ENCODE results near the gene BRF1. TPM values are rescaled to one million over a fixed set of nuclear protein-coding genes. Genes with fewer than 3 reads are reported as not detected.

BRF1 gene
- total RNA-seq, 4 donors from 2014 or later, result 22.2 to 37.9 (median 26.2) TPM

DNA sequence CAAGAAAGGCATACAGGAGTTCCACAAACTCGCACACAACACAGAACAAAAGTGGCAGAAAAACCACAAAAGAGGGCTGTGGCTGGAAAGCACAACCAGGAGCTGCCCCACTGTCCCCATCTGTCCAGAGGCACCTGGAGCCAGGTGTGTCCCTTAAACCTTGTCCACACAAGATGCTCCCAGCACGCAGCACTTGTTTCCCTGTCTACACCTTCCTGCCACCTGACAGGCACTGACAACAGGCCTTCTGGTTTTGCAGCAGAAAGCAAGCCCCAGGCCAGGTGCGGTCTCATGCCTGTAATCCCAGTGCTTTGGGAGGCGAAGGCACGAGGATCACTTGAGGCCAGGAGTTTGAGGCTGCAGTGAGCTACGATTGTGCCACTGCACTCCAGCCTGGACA lies 48.9 kb downstream of the BRF1 start:
- DNase-seq, result no peak
- 63 to 90% methylated on average over 3 of the region's 6 CpGs for WGBS, 2 donors
- H3K27ac ChIP-seq, result no peak overlapping the region
- peaks cover 16 to 30% (median 19%) of the 10 kb centered on the region in 3 donors for H3K4me1 ChIP-seq
- TF ChIP-seq POLR2A (IDR thresholded peaks at IDR 0.05), result no peak
- TF ChIP-seq, protein P1, sequence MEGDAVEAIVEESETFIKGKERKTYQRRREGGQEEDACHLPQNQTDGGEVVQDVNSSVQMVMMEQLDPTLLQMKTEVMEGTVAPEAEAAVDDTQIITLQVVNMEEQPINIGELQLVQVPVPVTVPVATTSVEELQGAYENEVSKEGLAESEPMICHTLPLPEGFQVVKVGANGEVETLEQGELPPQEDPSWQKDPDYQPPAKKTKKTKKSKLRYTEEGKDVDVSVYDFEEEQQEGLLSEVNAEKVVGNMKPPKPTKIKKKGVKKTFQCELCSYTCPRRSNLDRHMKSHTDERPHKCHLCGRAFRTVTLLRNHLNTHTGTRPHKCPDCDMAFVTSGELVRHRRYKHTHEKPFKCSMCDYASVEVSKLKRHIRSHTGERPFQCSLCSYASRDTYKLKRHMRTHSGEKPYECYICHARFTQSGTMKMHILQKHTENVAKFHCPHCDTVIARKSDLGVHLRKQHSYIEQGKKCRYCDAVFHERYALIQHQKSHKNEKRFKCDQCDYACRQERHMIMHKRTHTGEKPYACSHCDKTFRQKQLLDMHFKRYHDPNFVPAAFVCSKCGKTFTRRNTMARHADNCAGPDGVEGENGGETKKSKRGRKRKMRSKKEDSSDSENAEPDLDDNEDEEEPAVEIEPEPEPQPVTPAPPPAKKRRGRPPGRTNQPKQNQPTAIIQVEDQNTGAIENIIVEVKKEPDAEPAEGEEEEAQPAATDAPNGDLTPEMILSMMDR (IDR thresholded peaks at IDR 0.05), result no peak
- no peak overlapping the region for H3K4me3 ChIP-seq
- no peaks in the 10 kb centered on the region for H3K27me3 ChIP-seq
- intact Hi-C loops (cut with DNase I), result no loop called here
- no peaks in the 10 kb centered on the region for H3K9me3 ChIP-seq
- H3K36me3 ChIP-seq, result peaks cover 5 to 78% (median 7%) of the 10 kb centered on the region in 3 donors

DNA sequence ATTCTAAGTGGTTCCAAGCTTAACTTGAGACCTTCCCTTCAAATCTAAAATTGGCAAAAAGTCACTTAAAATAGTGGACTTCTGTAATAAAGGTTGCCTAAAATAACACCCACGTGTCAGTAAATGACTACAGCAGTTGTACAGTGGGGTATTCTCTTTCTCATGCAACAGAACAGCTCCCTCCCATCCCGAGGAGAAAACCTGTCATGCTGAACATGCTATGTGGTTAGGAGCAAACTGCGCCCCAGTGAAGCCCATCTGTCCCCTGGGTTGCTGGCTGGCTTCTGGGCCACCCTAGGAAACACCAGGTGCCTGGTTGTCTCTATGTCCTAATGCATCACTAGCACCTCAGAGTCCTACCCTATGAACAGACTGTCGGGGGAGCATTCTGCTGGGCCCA lies 49.8 kb downstream of the BRF1 start:
- WGBS, 2 donors, result 65 to 83% methylated on average over 3 to 4 of the region's 4 CpGs
- Histone ChIP-seq H3K36me3 (peaks cover 5 to 74% (median 7%) of the 10 kb centered on the region in 3 donors), H3K4me1 (peaks cover 16 to 33% (median 19%) of the 10 kb centered on the region in 3 donors), H3K9me3 (no peaks in the 10 kb centered on the region), H3K27me3 (no peaks in the 10 kb centered on the region), H3K27ac (no peak overlapping the region), H3K4me3 (no peak overlapping the region)
- TF ChIP-seq, protein P1 (IDR thresholded peaks at IDR 0.05), result no peak
- TF ChIP-seq POLR2A (IDR thresholded peaks at IDR 0.05), result no peak
- no peak for DNase-seq
- intact Hi-C loops (cut with DNase I), result no loop called here

DNA sequence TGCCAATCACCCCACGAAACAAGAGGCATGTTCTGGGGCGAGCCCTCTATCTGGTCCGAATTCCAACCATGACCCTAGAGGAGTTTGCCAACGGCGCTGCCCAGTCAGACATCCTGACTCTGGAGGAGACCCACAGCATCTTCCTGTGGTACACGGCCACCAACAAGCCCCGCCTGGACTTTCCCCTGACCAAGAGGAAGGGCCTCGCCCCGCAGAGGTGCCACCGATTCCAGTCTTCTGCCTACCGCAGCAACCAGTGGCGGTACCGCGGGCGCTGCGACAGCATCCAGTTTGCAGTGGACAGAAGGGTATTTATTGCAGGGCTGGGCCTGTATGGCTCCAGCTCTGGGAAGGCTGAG lies 50.8 kb downstream of the BRF1 start:
- no peaks in the 10 kb centered on the region for H3K27me3 ChIP-seq
- peaks cover 5 to 64% (median 7%) of the 10 kb centered on the region in 3 donors for H3K36me3 ChIP-seq
- peaks cover 16 to 37% (median 19%) of the 10 kb centered on the region in 3 donors for H3K4me1 ChIP-seq
- WGBS, 2 donors, result 95% methylated on average over 14 of the region's 16 CpGs; no CpG with 5 or more reads in 1 of the 2 donors
- DNase-seq, result no peak
- no peak overlapping the region for H3K27ac ChIP-seq
- H3K4me3 ChIP-seq, result no peak overlapping the region
- intact Hi-C loops (cut with DNase I), result no loop called here
- TF ChIP-seq, protein P1 (IDR thresholded peaks at IDR 0.05), result no peak
- TF ChIP-seq POLR2A (IDR thresholded peaks at IDR 0.05), result no peak
- no peaks in the 10 kb centered on the region for H3K9me3 ChIP-seq

DNA sequence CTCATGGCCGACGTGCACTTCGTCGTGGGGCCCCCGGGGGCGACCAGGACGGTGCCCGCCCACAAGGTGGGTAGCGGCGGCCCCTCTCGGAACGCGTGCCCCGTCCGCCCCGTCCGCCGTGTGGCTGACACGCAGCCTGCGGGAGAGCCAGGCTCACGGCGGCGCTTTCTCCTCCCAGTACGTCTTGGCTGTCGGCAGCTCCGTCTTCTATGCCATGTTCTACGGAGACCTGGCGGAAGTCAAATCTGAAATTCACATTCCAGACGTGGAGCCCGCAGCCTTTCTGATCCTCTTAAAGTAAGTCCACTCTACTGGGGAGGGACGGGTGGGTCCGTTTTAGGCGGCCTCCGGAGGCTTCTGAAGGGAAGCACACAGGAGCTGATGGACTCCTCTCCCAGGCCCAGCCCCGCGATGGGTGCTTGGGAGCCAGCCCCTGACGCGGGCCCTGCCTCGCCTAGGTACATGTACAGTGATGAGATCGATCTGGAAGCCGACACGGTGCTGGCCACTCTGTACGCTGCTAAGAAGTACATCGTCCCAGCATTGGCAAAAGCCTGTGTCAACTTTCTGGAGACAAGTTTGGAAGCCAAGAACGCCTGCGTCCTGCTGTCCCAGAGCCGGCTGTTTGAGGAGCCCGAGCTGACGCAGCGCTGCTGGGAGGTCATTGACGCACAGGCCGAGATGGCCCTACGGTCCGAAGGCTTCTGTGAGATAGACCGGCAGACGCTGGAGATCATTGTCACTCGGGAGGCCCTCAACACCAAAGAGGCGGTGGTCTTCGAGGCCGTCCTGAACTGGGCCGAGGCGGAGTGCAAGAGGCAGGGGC lies 51.4 kb downstream of the BRF1 start:
- Histone ChIP-seq H3K4me1 (peaks cover 16 to 37% (median 19%) of the 10 kb centered on the region in 3 donors), H3K4me3 (peak overlapping the region; percentile 49 to 82 (median 70)), H3K27me3 (no peaks in the 10 kb centered on the region), H3K36me3 (peaks cover 5 to 60% (median 7%) of the 10 kb centered on the region in 3 donors), H3K9me3 (no peaks in the 10 kb centered on the region), H3K27ac (peak overlapping the region; percentile 87 to 99 (median 98))
- intact Hi-C loops (cut with DNase I), result no loop called here
- TF ChIP-seq, protein P1 (IDR thresholded peaks at IDR 0.05), result peak in 1 of 6 experiments; percentile 5
- TF ChIP-seq POLR2A (IDR thresholded peaks at IDR 0.05), result no peak
- DNase-seq, result no peak
- WGBS, 2 donors, result 52 to 73% methylated on average over 9 to 12 of the region's 62 CpGs

All from esophagus squamous epithelium (tissue), 5 donors.